Left lung (tissue), 10 donors: Measurements from ENCODE around the gene OPALIN. TPM values are rescaled to one million over a fixed set of nuclear protein-coding genes. Genes with fewer than 3 reads are reported as not detected.

Experiments
- ATAC-seq: fragments of 200-7000 bp; cut with Tn5 transposase; one replicate; pipeline ENCODE4 v1.9.1; 2020; ENCODE audit warnings: moderate library complexity
- DNase-seq, 4 donors: peaks; one replicate each; pipeline ENCODE4 v3.0.0-alpha.2; 2013 to 2020
- H3K27ac ChIP-seq, 2 donors: fragments of 200-600 bp; sonication (generic) in 1 of 2; one replicate each; pipeline versions ENCODE4 v1.5.0 to v1.8.0; 2020 to 2021
- H3K27me3 ChIP-seq, 2 donors: fragments of 200-600 bp; sonication (generic) in 1 of 2; one replicate each; pipeline versions ENCODE4 v1.5.0 to v1.8.0; 2020 to 2021
- H3K36me3 ChIP-seq, 2 donors: fragments of 200-600 bp; sonication (generic) in 1 of 2; one replicate each; pipeline versions ENCODE4 v1.5.0 to v1.8.0; 2020 to 2021
- H3K4me1 ChIP-seq, 2 donors: fragments of 200-600 bp; one replicate each; pipeline ENCODE4 v1.8.0; 2021
- H3K4me3 ChIP-seq, 2 donors: fragments of 200-600 bp; sonication (generic) in 1 of 2; one replicate each; pipeline versions ENCODE4 v1.5.0 to v1.8.0; 2020 to 2021; ENCODE audit warnings: mild to moderate bottlenecking in 1 of 2
- H3K9me3 ChIP-seq, 2 donors: fragments of 200-600 bp; sonication (generic) in 1 of 2; one replicate each; pipeline versions ENCODE4 v1.5.0 to v1.8.0; 2020 to 2021
- CTCF ChIP-seq, 2 donors: fragments of 200-600 bp; sonication (generic) in 1 of 2; IDR thresholded peaks; one replicate each; pipeline versions ENCODE4 v1.5.0 to v1.8.0; 2021; ENCODE audit warnings: antibody characterized with exemption in 2 of 2
- intact Hi-C, 2 donors: fragments of 100-400 bp; cut with DNase I; formaldehyde crosslinking; loops; one replicate each; pipeline versions ENCODE4 v1.11.2 to v1.14.2; 2022
- polyA plus RNA-seq, 6 donors: library from polyadenylated mRNA; unstranded; fragments of 120-200 nt; gene quantifications; one replicate each; pipeline ENCODE4 v1.2.1, GENCODE V29; 2013; ENCODE audit not compliant: insufficient read length in 6 of 6
- total RNA-seq, 2 donors: library from RNA; stranded (reverse); fragmentation: NEBNext Ultra II Directional; extraction: Animal tissue kit (Norgen Biotek cat#: 25700); gene quantifications; one replicate each; pipeline ENCODE4 v1.2.1, GENCODE V29; 2021
- donor health status: DM: no; HTN: yes; CAD: no.
- donor health status: DM: no; HTN: no; CAD: no.

OPALIN gene
- total and polyA plus RNA-seq, 8 donors = not detected

DNA sequence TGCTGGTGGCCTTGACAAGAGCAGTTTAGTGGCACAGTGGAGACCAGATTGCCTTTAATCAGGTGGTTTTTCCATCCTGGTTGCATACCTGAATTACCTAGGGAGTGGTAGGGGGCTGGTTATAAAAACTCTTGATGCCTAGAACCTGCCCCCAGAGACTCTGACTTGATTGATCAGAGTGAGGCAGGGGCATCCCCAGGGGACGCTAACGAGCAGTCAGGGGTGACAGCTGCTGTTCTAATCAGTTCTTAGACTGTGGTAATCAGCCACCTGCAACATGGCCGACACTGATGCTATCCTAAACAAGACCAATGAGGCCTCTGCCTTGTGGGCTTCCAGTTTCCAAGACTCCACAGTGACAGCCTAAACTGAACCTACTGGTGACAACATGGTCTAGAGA is 2.0 kb upstream of the OPALIN start:
- H3K9me3 ChIP-seq = no peaks in the 10 kb centered on the region
- intact Hi-C loops = no loop called here
- H3K4me1 ChIP-seq = no peaks in the 10 kb centered on the region
- TF ChIP-seq CTCF (IDR thresholded peaks at IDR 0.05) = no peak
- ATAC-seq (no peak), DNase-seq (no peak)
- peaks cover 0 to 4% of the 10 kb centered on the region in 2 donors for H3K27me3 ChIP-seq
- no peak overlapping the region for H3K4me3 ChIP-seq
- no peak overlapping the region for H3K27ac ChIP-seq
- no peaks in the 10 kb centered on the region for H3K36me3 ChIP-seq

GRCh38 chr10:96360331-96360730 is 1.5 kb upstream of the OPALIN start:
- TF ChIP-seq CTCF (IDR thresholded peaks at IDR 0.05) = no peak
- ATAC-seq = no peak
- DNase-seq = no peak
- no peak overlapping the region for H3K27ac ChIP-seq
- intact Hi-C loops = no loop called here
- peaks cover 0 to 4% of the 10 kb centered on the region in 2 donors for H3K27me3 ChIP-seq
- no peaks in the 10 kb centered on the region for H3K9me3 ChIP-seq
- no peaks in the 10 kb centered on the region for H3K36me3 ChIP-seq
- H3K4me3 ChIP-seq = no peak overlapping the region
- no peaks in the 10 kb centered on the region for H3K4me1 ChIP-seq

GRCh38 chr10:96359616-96360015 is 814 bp upstream of the OPALIN start:
- no peak overlapping the region for H3K27ac ChIP-seq
- intact Hi-C loops = no loop called here
- no peak overlapping the region for H3K4me3 ChIP-seq
- ATAC-seq = no peak
- no peaks in the 10 kb centered on the region for H3K9me3 ChIP-seq
- H3K36me3 ChIP-seq = no peaks in the 10 kb centered on the region
- no peaks in the 10 kb centered on the region for H3K4me1 ChIP-seq
- H3K27me3 ChIP-seq = peaks cover 0 to 4% of the 10 kb centered on the region in 2 donors
- no peak for TF ChIP-seq CTCF (IDR thresholded peaks at IDR 0.05)
- DNase-seq = no peak

DNA sequence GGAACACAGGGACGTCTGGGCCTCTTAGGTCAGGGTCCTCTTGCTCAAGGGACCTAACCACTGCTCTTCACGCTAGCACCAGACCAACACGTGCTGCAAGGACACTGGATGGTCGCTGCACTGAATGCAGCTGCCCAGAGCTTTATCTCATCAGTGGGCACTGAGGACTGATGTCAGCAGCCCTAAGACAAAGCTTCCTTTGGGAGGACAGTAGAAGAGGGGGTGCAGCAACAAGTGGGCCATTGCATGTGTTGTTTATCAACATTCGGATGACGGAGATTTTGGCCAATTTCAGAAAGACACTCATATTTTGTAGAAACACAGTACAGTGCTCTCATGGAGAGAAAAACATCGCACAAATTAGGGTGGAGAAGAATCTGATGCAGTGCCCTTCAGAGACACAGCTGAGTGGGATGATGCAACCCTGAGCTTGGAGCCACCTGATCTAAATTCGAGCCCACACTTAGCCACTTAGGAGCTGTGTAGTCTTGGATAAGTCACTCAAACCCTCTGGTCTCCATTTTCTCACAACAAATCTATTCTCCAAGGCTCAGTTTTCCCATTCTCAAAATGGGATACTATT is 1.7 kb downstream of the OPALIN start:
- no peaks in the 10 kb centered on the region for H3K4me1 ChIP-seq
- no peak for DNase-seq

GRCh38 chr10:96352582-96352981 is 6.2 kb downstream of the OPALIN start:
- ATAC-seq = no peak
- H3K9me3 ChIP-seq = no peaks in the 10 kb centered on the region
- no peak overlapping the region for H3K27ac ChIP-seq
- no peak for TF ChIP-seq CTCF (IDR thresholded peaks at IDR 0.05)
- H3K36me3 ChIP-seq = no peaks in the 10 kb centered on the region
- H3K27me3 ChIP-seq = peaks cover 0 to 3% of the 10 kb centered on the region in 2 donors
- no peak for DNase-seq
- no peaks in the 10 kb centered on the region for H3K4me1 ChIP-seq
- H3K4me3 ChIP-seq = no peak overlapping the region
- intact Hi-C loops = no loop called here

More for the DNA sequence above, 1.7 kb downstream of the OPALIN start:
- peaks cover 0 to 7% of the 10 kb centered on the region in 2 donors for H3K27me3 ChIP-seq
- intact Hi-C loops = no loop called here
- no peak overlapping the region for H3K27ac ChIP-seq
- H3K9me3 ChIP-seq = no peaks in the 10 kb centered on the region
- no peak for TF ChIP-seq CTCF (IDR thresholded peaks at IDR 0.05)
- no peak overlapping the region for H3K4me3 ChIP-seq
- no peak for ATAC-seq
- H3K36me3 ChIP-seq = no peaks in the 10 kb centered on the region
